Erythroblast (primary cell): ENCODE data around the gene KCNH2.

Source experiments
- GATA1 ChIP-seq: IDR thresholded peaks from 2 replicates; pipeline ENCODE4 v1.6.1; 2011; ENCODE audit warnings: low read depth, mild to moderate bottlenecking, control low read depth, low read length, moderate library complexity
- POLR2A ChIP-seq: IDR thresholded peaks from 2 replicates; pipeline ENCODE4 v1.6.1; 2011; ENCODE audit warnings: mild to moderate bottlenecking, low read length

- TF ChIP-seq GATA1 (no peak), POLR2A (no peak)
These were observed 5.4 kb downstream of the KCNH2 start for GRCh38 chr7:150972741-150973140.
